ENCODE data around the gene ELMOD1. TPM values are rescaled to one million over a fixed set of nuclear protein-coding genes. Genes with fewer than 3 reads are reported as not detected.

Gene ELMOD1
- total RNA-seq, 1 donor from 2014 or later = not detected

DNA sequence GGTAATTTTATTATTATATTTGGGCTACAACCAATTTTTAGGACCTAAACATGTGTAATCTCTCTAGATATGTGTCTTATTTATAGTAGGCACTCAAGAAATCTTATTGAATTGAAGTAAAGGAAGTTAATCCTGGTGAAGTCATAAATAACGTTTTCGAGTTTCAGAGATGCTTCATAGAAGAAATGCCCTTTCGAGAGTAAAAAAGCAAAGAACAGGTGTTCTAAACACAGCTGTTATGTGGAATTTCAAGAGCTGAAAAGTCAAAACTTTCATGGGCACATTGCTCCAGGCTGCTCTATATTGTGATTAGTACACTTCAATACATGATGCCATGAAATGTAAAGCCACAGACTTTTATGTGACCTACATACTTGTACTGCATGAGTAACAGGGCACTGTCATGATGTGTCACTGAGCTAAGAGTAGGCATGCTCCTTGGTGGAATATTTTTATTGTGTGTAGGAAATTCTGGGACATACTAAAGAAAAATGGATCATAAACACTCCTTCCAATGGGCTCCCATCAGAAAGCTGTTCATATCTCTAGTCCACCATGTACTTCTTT, 7.2 kb upstream of the ELMOD1 start:
- no peak for DNase-seq (ENCODE audit: low spot score)

DNA sequence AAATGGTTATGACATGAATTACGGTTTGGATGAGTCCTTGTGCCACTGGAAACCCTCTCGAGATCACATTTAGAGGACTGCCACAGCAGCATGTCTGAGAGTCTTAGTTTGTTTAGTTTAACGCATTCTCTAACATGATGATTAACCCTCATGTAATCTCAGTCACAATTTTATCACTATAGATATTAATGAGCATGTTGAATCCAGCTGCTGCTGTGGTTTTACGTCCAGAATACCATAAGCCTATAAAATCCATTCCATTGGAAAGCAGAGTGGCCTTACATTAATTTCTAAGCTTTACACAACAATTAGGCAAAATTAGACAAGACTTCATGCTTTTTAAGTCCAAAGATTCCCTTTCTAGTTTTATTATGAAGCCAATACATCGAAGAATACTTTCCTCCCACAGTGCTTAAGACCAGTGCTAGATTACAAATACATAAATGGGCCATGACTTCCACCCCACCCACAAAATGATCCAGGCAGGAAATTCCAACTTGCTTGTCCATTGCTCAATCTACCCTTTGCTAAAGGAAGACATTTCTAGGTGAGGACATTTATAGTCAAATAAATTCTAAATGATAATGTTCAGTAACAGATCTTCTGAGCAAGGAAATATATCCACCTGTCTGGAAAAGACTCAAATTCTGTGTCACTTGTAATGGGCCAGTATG, 3.5 kb upstream of the ELMOD1 start:
- no peak for DNase-seq (ENCODE audit: low spot score)

DNA sequence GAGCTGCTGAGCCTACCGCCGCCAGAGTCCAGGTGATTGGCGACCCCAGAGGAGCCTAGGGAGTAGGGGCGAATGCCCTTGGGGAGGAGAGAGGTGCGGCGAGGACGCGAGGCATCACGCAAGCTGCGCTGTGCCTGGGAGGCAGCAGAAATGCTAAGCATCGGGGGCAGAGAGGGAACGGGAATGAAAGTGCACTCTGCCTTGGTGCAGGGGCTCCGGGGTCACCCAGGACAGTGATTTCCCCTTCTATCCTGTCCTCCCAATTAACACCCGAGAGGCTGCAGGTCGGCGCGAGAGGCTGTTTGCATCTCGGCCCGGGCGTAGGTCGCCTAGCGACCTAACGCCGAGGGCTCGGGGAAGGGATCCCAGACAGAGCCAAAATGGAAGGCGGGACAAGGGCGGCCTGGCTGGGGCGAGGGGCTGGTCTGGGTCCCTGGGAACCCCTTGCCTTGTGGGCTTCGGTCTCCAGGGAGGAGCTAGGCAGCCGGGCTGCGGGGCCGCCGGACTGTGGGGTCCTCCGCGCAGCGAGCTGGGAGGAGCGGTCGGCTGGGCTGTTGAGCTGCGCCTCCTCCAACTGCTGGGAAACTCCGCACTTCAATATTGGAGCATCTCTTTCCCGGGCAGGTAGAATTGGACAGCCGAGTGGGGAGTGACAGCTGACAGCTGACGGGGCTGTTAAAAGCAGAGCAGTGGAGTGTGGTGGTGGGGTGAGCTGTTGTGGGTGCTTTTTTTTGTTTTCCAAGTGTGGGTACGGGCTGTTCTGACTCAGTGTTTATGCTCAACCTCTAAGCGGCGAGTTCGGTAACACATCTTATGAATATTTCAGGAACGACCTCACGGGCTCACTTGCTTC, 657 bp downstream of the ELMOD1 start:
- DNase-seq (ENCODE audit: low spot score) = no peak

DNA sequence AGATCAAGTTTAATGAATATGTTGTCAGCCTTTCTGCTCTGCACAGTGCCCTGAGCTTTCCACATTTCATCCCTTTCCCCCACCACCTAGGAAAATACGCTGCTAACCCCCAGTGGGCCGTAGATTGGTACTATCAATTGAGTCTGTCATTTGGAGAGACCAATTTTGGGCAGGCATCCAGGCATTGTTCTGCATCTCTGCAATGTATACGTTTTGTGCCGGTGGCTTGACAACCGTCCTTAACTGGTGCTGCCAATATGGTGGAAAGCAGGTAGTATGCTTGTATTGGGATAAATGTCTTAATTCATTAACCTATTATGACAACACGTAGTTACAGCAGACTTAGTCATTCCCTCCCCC, 1.3 kb downstream of the ELMOD1 start:
- DNase-seq (ENCODE audit: low spot score) = no peak

DNA sequence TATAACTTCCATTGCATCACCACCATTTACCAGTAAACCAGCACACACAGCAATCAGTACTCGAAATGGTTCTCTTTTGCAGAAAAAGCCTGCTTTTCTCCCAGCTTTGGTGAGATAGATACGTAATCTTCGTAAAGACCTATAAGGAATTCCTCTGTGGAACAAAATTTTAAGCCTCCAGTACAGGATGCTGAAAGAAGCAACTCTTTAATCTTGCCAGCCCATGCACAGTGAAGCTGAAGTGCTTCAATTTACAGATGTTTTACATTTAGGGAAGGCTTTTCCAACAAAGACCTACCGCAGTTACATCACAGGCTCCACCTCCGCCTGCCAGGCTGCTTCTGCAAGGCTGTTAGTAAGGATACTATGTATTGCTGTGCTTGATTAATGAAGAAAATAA, 1.9 kb downstream of the ELMOD1 start:
- no peak for DNase-seq (ENCODE audit: low spot score)

DNA sequence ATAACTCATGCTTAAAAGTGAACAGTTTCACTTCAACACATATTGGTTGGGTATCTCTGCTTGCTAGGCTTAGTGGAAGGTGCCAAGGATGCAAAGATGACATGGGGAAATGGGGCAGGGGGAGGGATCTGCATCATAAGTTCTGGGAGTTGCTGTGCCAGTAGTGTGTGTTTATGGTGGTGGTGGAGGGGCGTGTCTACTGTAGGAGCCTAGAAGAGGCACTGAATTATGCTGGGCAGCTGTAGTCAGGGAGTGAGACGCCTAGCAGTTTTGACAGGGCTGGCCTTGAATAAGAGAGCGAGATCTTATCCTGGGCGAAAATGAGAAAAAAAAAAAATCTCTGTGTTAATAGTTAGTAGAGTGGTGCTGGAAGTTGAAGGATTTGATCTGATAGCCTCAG, 3.0 kb downstream of the ELMOD1 start:
- DNase-seq (ENCODE audit: low spot score) = no peak

DNA sequence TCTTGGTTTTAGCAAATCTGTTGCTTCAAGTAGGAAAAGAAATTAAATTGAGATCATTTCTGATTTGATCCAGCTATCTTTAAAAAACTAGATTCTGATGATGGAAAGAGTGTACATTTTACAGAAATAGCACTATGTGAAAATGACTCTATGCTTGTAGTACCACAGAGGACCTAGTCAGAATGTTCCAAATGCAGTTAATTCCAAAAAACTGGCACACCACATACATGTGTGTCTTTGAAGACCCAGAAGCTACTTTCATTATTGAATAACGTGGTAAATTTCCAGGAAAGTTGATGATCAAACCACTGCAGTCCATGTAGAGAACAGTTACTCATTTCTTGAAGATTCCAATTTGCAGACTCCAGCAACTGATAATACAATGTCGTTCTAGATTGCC, 3.8 kb downstream of the ELMOD1 start:
- DNase-seq (ENCODE audit: low spot score) = no peak

DNA sequence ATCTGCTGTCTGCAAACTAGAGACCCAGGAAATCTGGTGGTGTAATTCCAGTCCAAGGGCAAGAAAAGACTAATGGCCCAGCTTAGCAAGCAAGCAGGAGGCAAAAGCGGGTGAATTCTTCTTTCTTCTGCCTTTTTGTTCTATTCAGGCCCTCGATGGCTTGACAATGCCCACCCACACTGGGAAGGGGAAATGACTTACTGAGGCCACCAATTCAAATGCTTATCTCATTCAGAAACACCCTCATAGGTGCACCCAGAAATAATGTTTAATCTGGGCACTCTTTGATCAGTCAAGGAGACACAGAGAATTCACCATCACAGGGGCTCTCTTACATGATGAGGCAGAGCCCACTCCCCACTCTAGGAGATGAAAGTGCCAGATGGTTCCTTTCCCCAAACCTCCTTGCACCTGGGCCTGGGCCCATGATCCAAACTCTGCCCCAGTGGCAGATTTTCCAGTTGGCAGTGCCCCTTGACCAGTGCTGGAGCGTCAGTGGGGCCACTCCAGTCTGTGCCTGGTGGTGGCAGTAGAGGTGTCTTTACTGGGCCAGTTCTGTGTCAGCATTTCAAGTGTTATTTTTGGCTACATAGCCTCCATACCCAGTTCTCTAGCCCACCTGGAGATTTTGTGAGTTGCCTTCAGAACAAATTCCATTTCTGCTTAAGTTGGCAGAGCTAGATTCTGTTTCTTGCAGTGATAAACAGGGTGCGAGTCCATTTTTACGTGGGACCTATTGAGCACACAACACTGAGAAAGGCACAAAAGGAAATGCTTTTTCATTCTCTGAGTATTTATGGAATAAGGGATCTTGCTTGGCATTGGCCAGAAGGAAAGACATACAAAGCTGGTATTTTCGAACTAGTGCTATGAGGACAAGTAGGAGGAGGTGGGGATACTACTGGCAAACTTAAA, 7.5 kb downstream of the ELMOD1 start:
- no peak for DNase-seq (ENCODE audit: low spot score)

DNA sequence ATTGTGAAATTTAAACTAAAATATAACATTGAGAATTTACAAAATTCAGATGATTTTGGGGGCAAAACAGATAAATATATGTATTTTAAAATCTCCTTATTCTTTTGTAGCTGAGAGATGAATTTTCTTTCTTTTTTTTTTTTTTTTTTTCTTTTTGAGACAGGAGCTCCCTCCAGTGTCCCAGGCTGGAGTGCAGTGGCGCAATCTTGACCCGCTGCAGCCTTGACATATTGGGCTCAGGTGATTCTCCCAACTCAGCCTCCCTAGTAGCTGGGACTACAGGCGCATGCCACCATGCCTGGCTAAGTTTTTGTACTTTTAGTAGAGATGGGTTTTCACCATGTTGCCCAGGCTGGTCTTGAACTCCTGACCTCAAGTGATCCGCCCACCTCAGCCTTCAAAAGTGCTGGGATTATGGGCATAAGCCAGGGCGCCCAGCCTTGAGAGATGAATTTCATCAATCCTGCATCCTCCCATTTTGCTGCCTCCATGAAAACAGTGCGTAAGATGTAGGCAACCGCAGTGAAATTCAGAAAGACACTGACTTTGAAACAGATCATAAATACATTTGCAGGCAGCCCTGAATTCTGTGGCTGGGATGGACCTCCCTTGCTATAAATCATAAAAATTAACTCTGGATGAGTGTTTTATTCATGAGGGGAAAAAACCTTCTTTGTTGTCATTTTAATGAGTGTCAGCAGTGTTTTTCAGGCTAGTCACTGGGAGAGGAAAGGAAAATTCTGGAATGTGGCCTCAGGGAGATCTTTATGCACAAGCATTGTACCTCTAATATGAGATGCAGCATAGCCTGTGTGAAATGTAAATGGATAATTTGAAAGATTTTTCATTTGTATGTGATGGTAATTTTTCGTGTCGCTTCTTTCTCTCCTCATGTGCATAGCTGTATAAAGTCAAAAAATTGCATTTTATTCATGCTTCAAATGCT, 14.4 kb downstream of the ELMOD1 start:
- no peak for DNase-seq (ENCODE audit: low spot score)

DNA sequence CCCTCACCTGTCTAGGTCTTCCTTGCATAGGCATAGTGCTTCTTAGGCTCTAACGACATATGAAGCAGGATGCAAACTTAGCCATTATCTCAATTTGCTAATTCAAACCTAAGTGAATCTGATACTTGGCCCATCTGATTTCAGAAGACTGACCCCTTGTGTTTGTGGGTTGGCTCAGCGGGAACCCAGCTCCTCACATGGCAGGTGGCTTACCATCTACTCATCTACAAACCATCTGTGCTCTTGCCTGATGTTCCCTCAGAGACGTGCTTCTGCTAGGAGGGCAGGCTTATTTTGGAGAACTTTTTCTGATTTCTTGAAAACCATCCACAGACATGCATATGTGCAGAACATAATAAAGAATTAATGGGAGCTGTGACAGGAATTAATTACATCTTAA, 15.2 kb downstream of the ELMOD1 start:
- DNase-seq (ENCODE audit: low spot score) = no peak

DNA sequence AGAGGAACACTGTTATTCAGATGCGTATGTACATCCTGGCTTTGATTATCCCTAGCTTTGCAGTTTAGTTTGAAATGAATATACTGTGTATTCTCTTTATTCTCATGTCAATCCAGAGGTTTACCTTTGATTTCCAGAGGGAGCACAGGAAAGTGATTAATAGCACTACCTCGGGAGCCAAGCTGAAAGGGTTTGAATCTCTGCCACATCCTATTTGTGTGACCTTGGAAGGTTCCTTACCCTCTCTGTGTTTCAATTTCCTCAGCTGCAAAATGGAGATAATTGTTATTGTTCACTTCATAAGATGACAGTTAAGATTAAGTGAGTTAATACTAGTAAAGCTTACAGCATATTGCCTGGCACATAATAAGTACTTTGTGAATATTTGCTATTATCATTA, 17.9 kb downstream of the ELMOD1 start:
- no peak for DNase-seq (ENCODE audit: low spot score)

DNA sequence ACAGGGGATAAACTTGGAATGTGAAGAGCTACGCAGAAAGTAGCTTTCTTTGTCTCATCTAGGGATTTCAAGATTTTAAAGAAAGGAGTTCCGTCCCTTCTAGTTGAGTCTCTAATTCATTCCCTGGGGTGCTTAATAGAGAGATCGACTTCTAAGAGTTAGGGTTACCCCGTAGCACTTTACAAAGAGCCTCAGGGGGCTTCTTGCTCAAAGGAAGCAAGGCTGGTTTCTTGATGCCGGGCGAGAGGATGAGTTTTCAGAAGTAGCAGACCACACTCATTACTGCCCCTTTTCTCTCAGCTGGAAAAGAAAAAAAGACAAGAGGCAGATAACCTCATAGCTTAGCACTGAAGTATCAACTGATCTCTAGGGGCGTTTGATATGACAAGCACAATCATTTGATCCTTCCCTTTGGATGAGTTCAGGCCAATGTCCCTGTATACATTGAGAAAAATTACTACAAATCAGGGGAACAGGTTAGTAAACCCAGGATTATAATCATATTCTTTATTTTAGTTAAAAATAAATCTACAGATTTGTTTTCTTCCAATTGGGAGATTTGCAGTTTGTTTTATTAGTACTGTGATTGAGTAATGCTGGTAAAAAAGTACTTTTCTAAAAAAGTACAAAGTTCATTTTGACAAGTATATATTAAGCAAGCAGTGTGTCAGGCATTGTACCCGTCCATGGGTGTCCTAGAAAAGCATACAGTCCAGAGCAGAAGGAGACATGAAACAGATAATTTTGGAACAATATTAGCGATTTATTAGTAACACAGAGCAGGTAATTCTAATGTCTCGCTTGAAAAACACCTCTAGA, 18.7 kb downstream of the ELMOD1 start:
- no peak for DNase-seq (ENCODE audit: low spot score)

DNA sequence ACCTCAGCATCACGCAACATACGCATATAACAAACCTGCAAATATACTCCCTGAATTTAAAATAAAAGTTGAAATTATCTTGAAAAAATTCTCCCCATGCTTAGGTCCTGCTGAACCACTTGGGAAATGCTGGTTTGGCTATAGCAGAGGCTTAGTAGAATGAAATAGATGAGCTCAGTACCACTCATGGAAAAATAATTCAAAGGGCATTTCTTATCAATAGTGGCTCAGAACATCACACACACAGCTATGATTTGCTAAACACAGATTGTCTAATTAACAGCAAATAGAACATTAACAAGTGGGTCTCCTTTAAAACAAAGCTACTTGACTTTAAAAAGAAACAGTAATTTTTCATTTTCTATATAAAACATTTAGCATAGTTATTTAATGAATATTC, 21.5 kb downstream of the ELMOD1 start:
- no peak for DNase-seq (ENCODE audit: low spot score)

DNA sequence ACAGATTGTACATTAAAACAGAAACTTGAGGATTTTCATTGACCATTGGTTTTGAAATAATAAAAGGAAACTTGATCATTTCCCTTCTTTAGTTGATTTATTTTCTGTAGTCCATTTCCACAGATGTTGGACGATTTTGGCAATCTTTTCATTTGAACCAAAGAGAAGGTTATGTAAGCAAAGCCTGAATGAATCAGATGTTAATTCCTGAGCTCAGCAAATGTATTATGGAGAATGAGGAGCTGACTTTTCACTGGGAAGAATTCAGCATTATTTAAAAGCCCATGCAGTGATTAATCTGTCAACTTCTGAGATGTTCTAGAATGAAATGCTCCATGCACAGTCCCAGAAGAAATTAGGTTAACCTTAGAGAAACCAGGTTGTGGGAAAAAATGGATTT, 29.0 kb downstream of the ELMOD1 start:
- no peak for DNase-seq (ENCODE audit: low spot score)

DNA sequence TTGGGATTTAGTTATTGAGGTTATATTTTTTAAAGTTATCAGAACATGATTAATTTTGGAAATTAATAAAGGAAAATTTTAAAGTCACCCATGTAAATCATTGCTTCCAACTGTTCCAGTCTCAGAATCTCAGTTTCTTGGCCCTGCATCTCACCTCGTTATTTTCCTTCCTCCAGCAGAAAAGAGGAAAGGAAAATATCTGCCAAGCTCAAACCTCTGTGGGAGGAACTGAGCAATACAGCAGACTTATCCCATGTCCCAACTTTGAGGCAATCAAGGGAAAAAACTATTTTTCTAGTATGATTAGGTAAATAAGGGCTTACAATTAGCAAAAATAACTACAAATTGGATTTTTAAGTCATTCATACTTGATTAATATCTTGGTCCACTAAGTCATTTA, 30.1 kb downstream of the ELMOD1 start:
- DNase-seq (ENCODE audit: low spot score) = no peak

DNA sequence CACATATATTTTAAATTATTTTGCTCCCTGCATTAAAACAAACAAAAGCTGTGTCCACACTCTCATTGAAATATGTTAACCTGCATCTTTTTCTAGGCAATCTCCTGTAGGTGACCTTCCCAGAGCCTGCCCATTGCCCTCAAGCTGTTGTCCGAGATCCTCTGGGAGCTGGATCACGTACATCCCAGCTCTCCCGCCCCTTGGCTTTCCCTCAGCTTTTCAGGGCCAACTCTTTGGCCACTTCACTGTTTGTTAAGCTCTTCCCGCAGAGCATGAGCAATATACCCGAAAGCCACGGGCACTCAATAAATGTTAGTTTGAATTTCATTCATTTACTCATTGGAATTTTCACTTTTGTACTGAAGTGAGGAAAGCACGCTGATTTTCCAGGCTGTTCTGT, 32.2 kb downstream of the ELMOD1 start:
- no peak for DNase-seq (ENCODE audit: low spot score)

DNA sequence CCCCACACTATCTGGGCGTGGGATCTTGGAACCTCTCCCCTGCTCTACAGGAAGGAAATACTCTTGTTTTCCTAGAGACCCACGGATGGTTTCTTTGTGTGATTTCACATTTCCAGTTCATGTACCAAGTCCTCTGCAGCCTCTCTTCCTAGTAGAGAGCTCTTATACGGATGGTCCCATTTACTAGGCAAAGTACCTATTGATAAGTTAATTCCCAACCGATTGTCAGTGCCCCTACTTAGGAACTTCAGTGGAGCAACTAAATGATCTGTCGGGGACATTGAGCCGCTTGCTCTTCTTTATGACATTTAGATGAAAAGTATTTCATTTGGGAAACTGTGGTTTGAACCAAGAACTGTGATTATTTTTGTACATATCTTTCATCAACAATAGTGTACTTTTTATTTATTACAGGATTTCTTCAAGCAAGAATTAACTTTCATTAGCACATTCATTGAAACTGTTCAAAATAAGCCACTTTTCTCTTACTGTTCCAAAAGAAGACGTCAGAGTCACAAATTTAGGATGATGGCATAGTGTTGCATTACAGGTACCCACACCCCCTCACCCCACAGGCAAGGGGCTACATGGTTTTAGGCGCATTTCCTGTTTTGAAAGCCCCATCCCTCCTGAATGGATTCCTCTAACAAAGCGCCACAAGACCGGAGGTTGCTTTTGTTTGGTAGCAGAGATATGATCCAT, 34.2 kb downstream of the ELMOD1 start:
- no peak for DNase-seq (ENCODE audit: low spot score)

DNA sequence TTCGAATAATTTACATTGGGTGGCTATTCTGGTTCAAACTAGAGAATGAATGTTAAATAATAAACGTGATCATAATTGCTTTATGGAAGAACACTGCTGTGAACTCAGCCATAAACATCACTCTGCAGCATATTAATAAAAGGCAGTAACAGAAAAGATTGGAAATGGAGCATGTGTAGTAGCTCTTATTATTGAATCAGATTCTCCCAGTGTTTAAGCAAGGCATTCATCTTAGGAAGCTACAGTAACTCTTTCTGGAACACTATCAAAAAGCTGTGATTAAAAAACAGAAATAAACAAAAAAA, 34.7 kb downstream of the ELMOD1 start:
- no peak for DNase-seq (ENCODE audit: low spot score)

DNA sequence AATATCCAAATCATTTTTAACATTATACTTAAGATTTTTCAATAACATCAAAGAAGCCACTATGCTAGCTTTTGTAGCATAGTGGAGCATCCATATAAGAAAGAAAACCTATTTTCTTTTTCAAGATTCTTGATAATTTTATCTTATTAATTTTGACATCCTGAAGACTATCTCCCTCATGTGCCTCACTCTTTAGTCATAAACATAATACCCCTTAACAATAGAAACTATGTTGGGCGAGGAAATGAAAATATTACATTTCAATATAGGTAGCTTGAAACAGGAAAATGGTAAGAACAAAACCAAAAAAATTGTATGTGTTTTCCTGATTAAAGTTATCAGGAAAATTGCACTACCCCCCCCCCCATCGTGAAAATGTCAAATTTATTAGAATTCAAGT, 40.1 kb downstream of the ELMOD1 start:
- DNase-seq (ENCODE audit: low spot score) = no peak

DNA sequence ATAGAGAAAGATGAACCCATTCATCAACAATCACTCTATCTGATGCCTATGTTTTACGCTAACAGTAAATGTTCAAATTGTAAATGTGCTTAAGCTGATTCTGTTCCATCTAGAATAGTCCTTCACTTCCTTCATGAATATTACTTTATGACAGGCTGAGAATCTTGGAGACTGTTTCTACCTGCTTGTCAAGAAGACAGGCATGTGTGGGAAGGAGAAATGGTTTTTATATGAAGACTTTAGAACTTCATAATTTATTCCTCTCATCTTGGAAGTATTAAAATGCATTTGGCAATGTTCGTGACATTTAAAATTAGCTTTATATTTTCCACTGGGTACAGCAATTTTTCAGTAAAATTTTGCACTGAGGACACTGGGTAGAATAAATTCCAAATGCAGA, 41.0 kb downstream of the ELMOD1 start:
- no peak for DNase-seq (ENCODE audit: low spot score)
